Smooth muscle cell (in vitro differentiated cells): ENCODE measurements around the gene RAB3D. TPM values are rescaled to one million over a fixed set of nuclear protein-coding genes. Genes with fewer than 3 reads are reported as not detected.

ENCODE experiments used
- DNase-seq: peaks from one replicate; lab custom pipeline; 2025; ENCODE audit not compliant: unreplicated experiment; lab: John Stamatoyannopoulos, UW
- H2AFZ ChIP-seq: fragments of 200-600 bp; sonication (generic); 2 replicates; pipeline ENCODE4 v1.6.0; 2016; ENCODE audit warnings: antibody characterized with exemption, low read depth, mild to moderate bottlenecking
- H3F3A ChIP-seq: fragments of 200-600 bp; sonication (generic); 2 replicates; pipeline ENCODE4 v1.6.0; 2017; ENCODE audit warnings: antibody characterized with exemption, low read depth
- H3K27ac ChIP-seq: fragments of 200-600 bp; sonication (generic); 2 replicates; pipeline ENCODE4 v1.5.1; 2016; ENCODE audit warnings: low read depth, mild to moderate bottlenecking
- H3K27me3 ChIP-seq: fragments of 200-600 bp; sonication (generic); 2 replicates; pipeline ENCODE4 v1.6.1; 2016; ENCODE audit warnings: low read depth, mild to moderate bottlenecking
- H3K36me3 ChIP-seq: fragments of 200-600 bp; sonication (generic); 2 replicates; pipeline ENCODE4 v1.5.1; 2016; ENCODE audit warnings: low read depth
- H3K4me1 ChIP-seq: fragments of 200-600 bp; sonication (generic); 2 replicates; pipeline ENCODE4 v1.5.1; 2016; ENCODE audit warnings: low read depth
- H3K4me2 ChIP-seq: fragments of 200-600 bp; sonication (generic); 2 replicates; pipeline ENCODE4 v1.6.0; 2016; ENCODE audit warnings: mild to moderate bottlenecking
- H3K4me3 ChIP-seq: fragments of 200-600 bp; sonication (generic); 2 replicates; pipeline ENCODE4 v1.5.1; 2016; ENCODE audit warnings: mild to moderate bottlenecking
- H3K79me2 ChIP-seq: fragments of 200-600 bp; sonication (generic); 2 replicates; pipeline ENCODE4 v1.6.0; 2016; ENCODE audit warnings: low read depth, mild to moderate bottlenecking
- H3K9ac ChIP-seq: fragments of 200-600 bp; sonication (generic); 2 replicates; pipeline ENCODE4 v1.6.0; 2016; ENCODE audit warnings: low read depth
- H3K9me3 ChIP-seq: fragments of 200-600 bp; sonication (generic); replicated peaks from 2 replicates; pipeline ENCODE4 v1.5.1; 2016; ENCODE audit warnings: low read depth
- H4K20me1 ChIP-seq: fragments of 200-600 bp; sonication (generic); 2 replicates; pipeline ENCODE4 v1.6.0; 2016; ENCODE audit warnings: low read depth
- WGBS: methylation state at CpG from one replicate; pipeline ENCODE4 v1.1.7; 2016; ENCODE audit warnings: low lambda C conversion rate; 5-methylcytosine and 5-hydroxymethylcytosine counted together
- polyA plus RNA-seq: library from polyadenylated mRNA; unstranded; fragments of >200 nt; fragmentation: Nextera tagmentation; extraction: Ambion mirVana; gene quantifications from 2 replicates; pipeline ENCODE4 v1.2.1, GENCODE V29; 2016
- total RNA-seq: library from RNA; depleted of rRNA; stranded (reverse); fragments of >200 nt; gene quantifications from 2 replicates; pipeline ENCODE4 v1.2.3, GENCODE V29; 2014
- TF ChIP-seq, protein P1 (sequence below): fragments of 200-600 bp; sonication (generic); IDR thresholded peaks from 2 replicates; pipeline ENCODE4 v1.5.1; 2017; ENCODE audit warnings: borderline replicate concordance, mild to moderate bottlenecking, antibody characterized with exemption; ENCODE audit not compliant: insufficient read depth, poor library complexity, severe bottlenecking

Gene RAB3D
- total and polyA plus RNA-seq, 2 experiments from 2014 or later, result 7.3 to 11.0 TPM

DNA sequence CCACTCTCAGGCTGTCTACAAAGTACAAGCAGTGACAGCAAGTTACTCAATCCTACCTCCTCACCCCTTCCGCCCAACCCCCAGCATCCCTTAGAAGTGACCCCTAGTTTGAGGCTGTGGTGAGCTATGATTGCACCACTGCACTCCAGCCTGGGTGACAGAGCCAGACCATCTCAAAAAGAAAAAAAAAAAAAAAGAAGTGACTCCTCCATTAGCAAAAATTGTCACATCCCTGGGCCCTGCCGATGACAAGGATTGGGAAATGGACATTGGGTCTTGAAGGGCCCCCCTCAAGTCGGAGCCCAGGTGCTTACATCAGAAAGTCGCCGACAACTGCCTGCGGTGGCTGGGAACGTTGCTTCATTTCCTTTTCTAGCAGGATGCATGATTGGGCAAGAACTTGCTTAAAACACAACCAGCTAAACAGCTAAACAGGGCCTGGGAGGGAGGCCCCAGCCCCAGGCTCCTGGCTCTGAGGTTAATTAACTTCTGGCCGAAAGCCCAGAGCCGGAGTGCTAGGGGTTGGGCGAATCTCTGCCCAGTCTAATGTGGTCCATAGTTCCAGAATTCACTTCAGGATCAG lies 15.3 kb downstream of the RAB3D start:
- H3K36me3 ChIP-seq, result no peaks in the 10 kb centered on the region
- H3K4me3 ChIP-seq, result no peak overlapping the region
- peak overlapping the region; percentile 76 for H3K4me2 ChIP-seq
- H3K4me1 ChIP-seq, result no peaks in the 10 kb centered on the region
- H2AFZ ChIP-seq, result no peak overlapping the region
- H3K27ac ChIP-seq, result peak overlapping the region; percentile 62
- no peaks in the 10 kb centered on the region for H4K20me1 ChIP-seq
- H3K9ac ChIP-seq, result no peak overlapping the region
- WGBS, result 13% methylated on average over 10 of the region's 10 CpGs
- peak; percentile 27 for DNase-seq
- no peaks in the 10 kb centered on the region for H3K9me3 ChIP-seq
- H3K27me3 ChIP-seq, result no peaks in the 10 kb centered on the region
- peaks cover 7% of the 10 kb centered on the region for H3F3A ChIP-seq
- no peaks in the 10 kb centered on the region for H3K79me2 ChIP-seq
- TF ChIP-seq, protein P1, sequence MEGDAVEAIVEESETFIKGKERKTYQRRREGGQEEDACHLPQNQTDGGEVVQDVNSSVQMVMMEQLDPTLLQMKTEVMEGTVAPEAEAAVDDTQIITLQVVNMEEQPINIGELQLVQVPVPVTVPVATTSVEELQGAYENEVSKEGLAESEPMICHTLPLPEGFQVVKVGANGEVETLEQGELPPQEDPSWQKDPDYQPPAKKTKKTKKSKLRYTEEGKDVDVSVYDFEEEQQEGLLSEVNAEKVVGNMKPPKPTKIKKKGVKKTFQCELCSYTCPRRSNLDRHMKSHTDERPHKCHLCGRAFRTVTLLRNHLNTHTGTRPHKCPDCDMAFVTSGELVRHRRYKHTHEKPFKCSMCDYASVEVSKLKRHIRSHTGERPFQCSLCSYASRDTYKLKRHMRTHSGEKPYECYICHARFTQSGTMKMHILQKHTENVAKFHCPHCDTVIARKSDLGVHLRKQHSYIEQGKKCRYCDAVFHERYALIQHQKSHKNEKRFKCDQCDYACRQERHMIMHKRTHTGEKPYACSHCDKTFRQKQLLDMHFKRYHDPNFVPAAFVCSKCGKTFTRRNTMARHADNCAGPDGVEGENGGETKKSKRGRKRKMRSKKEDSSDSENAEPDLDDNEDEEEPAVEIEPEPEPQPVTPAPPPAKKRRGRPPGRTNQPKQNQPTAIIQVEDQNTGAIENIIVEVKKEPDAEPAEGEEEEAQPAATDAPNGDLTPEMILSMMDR, result no peak

GRCh38 chr19:11323601-11324078 lies 15.8 kb downstream of the RAB3D start:
- Histone ChIP-seq H3K9ac (no peak overlapping the region), H3K4me2 (peak overlapping the region; percentile 76), H3K4me1 (no peaks in the 10 kb centered on the region), H3K79me2 (no peaks in the 10 kb centered on the region), H3K27me3 (no peaks in the 10 kb centered on the region), H3K27ac (peak overlapping the region; percentile 62), H3K36me3 (no peaks in the 10 kb centered on the region), H3F3A (peaks cover 7% of the 10 kb centered on the region), H2AFZ (no peak overlapping the region), H3K4me3 (no peak overlapping the region), H3K9me3 (no peaks in the 10 kb centered on the region), H4K20me1 (no peaks in the 10 kb centered on the region)
- no peak for DNase-seq
- 74% methylated on average over 5 of the region's 5 CpGs for WGBS
- TF ChIP-seq, protein P1, result no peak

- H3K9ac ChIP-seq, result no peak overlapping the region
These were observed 17.0 kb downstream of the RAB3D start for GRCh38 chr19:11322269-11323024.

More at GRCh38 chr19:11322269-11323024, 17.0 kb downstream of the RAB3D start:
- Histone ChIP-seq H3K4me1 (no peaks in the 10 kb centered on the region), H3K27me3 (no peaks in the 10 kb centered on the region), H3K9me3 (no peaks in the 10 kb centered on the region), H3K4me3 (no peak overlapping the region), H3K36me3 (no peaks in the 10 kb centered on the region), H3K27ac (no peak overlapping the region), H4K20me1 (no peaks in the 10 kb centered on the region), H3K79me2 (no peaks in the 10 kb centered on the region), H3K4me2 (no peak overlapping the region), H3F3A (peaks cover 7% of the 10 kb centered on the region), H2AFZ (no peak overlapping the region)
- TF ChIP-seq, protein P1, result no peak
- WGBS, result 59% methylated on average over 7 of the region's 7 CpGs
- no peak for DNase-seq
